SIG-M5 (cell line): Measurements from ENCODE around the gene MACROD2.
"Not testable (repeated sequence)": the region's sequence is repeated elsewhere in the genome, so short reads cannot be mapped to it uniquely, and the experiment has no call there.

ENCODE experiments used
- DNase-seq: peaks from one replicate; lab custom pipeline; 2025; lab: John Stamatoyannopoulos, UW

Gene MACROD2

DNA sequence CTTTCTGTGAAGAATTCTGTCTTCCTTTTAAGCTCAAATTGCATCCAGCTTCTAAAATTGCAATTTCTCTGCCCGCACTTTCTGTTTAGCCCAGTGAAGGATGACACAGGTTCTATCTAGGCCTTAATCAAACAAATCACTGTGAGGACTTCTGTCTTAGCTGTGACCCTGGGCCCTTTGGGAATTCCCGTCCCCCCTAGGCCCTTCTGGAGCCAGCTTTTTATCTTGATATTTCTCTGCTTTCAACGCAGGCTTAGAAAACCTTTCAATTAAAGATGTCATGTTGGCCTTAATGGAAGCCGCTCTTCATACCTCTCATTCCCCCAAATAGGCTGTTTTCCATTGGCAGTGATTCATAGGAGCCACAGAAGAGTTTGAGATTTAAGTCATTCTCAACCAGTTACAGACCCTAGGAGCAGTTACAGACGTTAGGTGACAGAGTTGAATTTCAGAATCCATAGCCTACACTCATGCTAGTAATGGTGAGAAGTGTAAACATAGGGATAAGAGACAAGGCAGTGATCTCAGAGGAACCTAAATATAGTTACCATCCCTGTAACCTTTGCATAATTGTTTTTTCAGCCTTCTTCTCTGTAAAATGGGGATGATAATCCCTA, 416.9 kb downstream of the MACROD2 start:
- no peak for DNase-seq

DNA sequence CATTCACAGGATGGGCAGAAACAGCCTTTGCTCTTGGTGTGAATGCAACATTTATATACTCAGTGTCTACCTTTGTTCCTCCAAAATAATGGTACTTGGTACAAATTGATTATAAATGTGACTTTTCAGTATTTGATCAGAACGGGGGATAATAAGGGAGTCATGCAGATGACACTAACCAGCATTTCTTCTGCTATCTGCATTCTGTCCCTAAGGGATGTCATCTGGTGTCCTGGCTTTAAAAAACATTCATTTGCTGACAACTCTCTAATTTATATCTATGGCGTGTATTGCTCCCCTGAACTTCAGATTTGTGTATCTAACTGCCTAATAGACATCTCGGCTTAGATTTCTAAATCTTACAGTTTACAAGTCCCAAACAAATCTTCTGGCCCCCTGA, 418.5 kb downstream of the MACROD2 start:
- no peak for DNase-seq

GRCh38 chr20:14414560-14414959, 419.2 kb downstream of the MACROD2 start:
- no peak for DNase-seq

GRCh38 chr20:14415467-14415866, 420.2 kb downstream of the MACROD2 start:
- no peak for DNase-seq

- DNase-seq, result no peak
Measured at GRCh38 chr20:14418376-14418775, 423.1 kb downstream of the MACROD2 start.

DNA sequence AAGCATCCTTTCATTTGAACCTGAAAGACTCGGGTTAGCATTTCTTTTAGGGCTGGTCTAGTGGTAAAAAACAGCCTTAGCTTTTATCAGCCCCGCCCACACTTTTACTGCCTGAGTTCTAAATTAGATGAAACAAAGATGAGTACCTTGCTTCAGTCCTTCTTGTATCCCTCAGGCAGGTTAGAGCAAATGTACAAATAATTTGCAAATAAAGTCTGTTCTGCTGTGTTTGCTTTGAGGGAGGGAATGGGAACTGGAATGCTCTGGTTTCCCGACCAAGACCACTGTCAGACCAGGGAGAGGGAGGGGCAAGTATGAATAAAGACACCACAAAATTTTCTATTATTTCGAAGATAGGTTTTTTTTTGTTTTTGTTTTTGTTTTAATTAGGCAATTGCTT, 427.6 kb downstream of the MACROD2 start:
- DNase-seq, result no peak

DNA sequence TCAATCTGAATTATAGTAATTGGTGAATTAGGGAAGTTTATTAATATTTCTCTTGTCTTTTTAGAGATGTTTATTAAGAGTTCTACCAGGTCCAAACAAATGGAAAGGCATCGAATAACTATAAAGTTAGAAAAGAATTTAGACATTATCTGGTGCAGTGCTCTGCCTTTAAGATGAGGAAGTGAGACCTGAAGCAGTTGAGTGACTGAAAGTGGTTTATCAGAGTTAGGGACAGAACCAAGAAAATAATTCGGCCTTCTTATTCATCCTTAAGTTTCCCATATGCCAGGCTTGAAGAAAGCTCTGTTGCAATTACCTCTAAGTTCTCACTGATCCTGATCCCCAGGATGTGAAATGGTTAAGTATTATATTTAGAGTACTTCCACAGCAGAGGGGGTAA, 436.3 kb downstream of the MACROD2 start:
- DNase-seq, result no peak

DNA sequence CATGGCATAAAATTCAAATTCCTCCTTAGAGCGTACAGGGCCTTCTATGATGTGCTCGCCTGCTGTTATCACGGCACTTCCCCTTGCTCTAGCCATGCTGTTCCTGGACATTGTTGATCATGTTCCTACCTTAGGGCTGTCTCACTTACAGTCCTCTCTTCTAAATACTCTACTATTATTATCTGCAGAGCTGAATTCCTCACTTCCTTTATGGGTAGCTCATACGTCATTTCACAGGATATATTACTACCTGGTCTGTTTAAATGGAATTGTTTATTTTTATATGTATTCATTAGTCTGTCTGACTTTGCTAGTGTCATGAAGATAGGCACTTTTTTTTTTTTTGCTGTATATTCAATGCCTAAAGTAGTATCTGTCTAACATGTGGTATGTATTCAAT, 436.8 kb downstream of the MACROD2 start:
- DNase-seq, result no peak

- DNase-seq, result no peak
Measured at GRCh38 chr20:14432597-14432996, 437.3 kb downstream of the MACROD2 start.

DNA sequence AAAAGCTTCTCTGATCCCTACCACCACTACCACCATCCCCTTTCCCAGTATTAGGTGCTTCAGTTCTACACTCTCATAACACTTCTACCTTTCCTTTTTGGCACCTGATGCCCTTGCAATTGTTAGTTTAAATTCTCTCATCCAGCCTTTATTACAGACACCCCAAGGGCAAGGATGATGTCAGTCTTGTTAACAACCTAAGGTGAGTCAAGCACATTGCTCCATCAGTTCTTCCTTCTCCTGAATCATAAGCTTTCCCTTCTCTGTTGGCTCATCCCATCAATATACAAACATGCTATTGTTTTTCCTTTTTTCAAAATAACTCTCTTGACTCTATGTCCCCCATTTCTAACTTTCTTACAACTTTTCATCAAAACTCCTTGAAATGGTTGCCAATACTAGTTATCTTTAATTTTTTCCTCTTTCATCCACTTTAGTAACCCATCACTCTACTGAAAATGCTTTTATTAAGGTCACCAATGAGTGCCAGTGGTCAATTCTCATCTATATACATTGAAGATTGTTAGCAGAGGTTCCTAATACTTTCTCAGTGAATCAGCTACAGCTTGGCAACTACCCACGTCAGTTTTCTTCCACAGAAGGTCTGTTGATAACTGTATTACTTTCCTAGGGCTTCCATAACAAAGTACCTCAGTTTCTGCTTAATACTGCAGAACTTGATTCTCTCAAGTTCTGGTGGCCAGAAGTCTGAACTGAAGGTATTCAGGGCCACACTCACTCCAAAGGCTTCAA, 439.2 kb downstream of the MACROD2 start:
- DNase-seq, result no peak

DNA sequence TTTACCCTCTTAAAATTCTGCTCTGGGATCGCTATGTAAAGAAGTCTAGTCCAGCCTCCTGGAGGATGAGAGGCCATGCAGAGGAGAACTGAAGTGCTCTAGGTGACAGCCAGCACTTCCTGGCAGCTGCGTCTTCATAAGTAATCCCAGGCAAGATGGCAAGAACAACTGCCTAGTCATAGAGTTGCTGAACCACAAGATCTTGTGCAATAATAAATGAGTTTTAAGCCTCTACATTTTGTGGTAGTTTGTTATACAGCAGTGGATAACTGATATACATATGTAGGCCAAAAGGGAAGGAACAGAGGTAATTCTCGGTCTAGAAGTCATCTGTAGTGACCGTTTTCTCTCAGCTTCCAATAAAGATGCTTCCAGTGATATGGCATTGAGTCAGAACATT, 445.9 kb downstream of the MACROD2 start:
- DNase-seq, result no peak

DNA sequence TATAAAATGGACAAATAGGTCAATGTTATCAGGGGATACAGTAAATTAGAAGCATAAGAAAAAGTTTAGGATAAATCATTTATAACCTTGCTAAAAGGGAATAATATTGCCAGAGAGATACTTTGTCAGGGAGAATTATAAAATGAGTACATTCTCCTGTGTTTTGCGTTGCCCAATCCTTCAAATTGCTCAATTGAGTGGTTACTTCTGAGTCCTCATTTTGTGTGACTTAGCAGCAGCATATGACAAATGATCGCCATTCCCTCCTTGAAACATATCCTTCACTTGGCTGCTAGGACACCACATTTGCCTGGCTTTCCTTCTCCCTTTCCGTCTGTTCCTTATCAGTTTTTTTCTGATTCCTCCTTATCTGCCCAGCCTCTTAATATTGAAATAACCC, 448.8 kb downstream of the MACROD2 start:
- no peak for DNase-seq

- no peak for DNase-seq
Measured at GRCh38 chr20:14445310-14445709, 450.0 kb downstream of the MACROD2 start.

DNA sequence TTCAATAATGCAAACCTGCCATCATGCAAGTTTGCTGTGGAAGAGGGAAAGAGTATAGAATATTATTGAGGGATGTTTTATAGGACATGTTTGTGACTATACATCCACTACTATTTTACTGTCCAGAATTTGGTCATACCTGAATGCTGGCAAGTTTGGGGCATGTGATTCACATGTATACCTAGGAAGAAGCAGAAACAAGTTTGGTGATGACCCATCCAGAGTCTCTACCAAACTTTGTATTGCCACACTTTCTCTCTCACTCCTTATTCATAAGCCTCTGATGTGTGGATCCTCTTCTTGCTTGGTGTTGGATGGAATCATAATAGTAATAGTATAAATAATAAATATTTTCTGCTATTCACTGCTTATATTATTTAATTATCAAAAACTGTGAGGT, 450.6 kb downstream of the MACROD2 start:
- DNase-seq, result no peak

GRCh38 chr20:14446446-14446845, 451.1 kb downstream of the MACROD2 start:
- DNase-seq, result no peak

DNA sequence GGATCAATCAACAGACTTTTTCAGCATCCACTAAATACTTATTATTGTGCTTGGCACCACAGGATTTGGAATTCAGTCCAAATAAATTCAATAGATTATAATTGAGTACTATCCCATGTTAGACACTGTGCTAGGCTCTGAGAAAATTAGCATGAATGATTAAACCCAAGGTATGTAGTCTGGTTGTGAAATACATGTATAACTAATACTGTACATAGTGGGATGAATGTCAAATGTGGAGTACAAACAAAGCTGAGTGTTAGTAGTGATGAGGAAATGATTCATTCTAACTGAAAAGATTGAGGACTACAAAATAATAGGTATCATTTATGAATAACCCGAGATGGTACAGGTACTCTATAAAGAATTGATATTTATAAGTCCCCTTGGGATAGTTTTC, 454.0 kb downstream of the MACROD2 start:
- DNase-seq, result no peak

- DNase-seq, result no peak
Measured at GRCh38 chr20:14450256-14450655, 454.9 kb downstream of the MACROD2 start.

- DNase-seq, result no peak
Measured at GRCh38 chr20:14451458-14451857, 456.1 kb downstream of the MACROD2 start.

GRCh38 chr20:14453259-14453658, 457.9 kb downstream of the MACROD2 start:
- no peak for DNase-seq

- no peak for DNase-seq
Measured at GRCh38 chr20:14454296-14454695, 459.0 kb downstream of the MACROD2 start.

GRCh38 chr20:14467104-14467827, 471.9 kb downstream of the MACROD2 start:
- not testable (repeated sequence) for DNase-seq

GRCh38 chr20:14470231-14470899, 475.0 kb downstream of the MACROD2 start:
- no peak for DNase-seq
